ENCODE data around the gene PPP1R26.
"Not testable (repeated sequence)": the region's sequence is repeated elsewhere in the genome, so short reads cannot be mapped to it uniquely, and the experiment has no call there.

DNA sequence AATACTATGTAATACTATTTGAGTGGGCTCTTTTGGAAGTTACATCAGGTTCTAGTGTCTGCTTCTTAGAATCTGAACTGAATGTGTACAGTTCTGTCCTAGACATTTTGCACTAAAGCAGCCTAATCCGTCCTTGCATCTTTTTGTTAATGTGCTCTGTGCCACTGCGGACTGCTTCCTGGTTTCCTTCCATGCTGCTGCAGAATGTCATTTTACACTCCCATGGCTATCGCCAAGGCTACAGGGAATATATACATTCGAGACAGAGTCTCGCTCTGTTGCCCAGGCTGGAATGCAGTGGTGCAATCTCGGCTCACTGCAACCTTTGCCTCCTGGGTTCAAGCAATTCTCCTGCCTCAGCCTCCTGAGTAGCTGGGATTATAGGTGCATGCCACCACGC, 27.7 kb upstream of the PPP1R26 start:
- TF ChIP-seq CTCF (conservative IDR thresholded peaks at IDR 0.05; ENCODE audit: low read depth in 2 of 2); EZH2phosphoT487 (IDR thresholded peaks at IDR 0.05; ENCODE audit: unreplicated experiment); ZNF331 (CRISPR knock-in tag; IDR thresholded peaks at IDR 0.05; ENCODE audit: low read depth); POLR2AphosphoS5 (IDR thresholded peaks at IDR 0.05; ENCODE audit: low read depth); EZH2 (IDR thresholded peaks at IDR 0.05; ENCODE audit: low read depth, unreplicated experiment); CREB1 (CRISPR knock-in tag; IDR thresholded peaks at IDR 0.05; ENCODE audit: low read depth); REST (IDR thresholded peaks at IDR 0.05; ENCODE audit: unreplicated experiment); ETS1 (IDR thresholded peaks at IDR 0.05); STAT1 (IDR thresholded peaks at IDR 0.05; ENCODE audit: unreplicated experiment); JUNB (IDR thresholded peaks at IDR 0.05; ENCODE audit: unreplicated experiment); ZNF114 (CRISPR knock-in tag; IDR thresholded peaks at IDR 0.05); ZNF462 (CRISPR knock-in tag; IDR thresholded peaks at IDR 0.05); NANOG (IDR thresholded peaks at IDR 0.05; ENCODE audit: borderline replicate concordance): not testable (repeated sequence)

Data from GM23338 (cell line).